ENCODE results near the gene FSCN2.

FSCN2 gene

DNA sequence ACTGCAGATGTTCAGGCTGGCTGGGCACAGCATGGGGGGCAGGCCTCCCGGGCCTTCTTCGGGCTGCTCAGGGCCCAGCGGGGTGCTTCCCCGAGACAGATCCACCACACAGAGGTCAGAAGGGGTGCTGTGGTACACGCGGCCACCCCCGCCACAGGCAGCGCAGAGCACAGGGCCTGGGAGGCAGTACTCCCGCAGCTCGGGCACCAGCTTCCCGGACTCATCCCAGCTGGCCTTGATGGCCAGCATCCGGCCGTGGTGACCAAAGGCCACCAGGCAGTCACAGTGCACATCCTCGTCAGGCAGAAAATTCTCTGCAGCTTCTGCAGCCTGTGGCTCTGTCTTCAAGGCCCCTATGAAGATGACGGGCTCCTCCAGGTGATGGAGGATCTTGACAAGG is 22.1 kb downstream of the FSCN2 start:
- no peaks in the 10 kb centered on the region for H3K9me3 ChIP-seq (ENCODE audit: control insufficient read depth in 1 of 2, low read length in 2 of 2)
- H3K27ac ChIP-seq (ENCODE audit: low read depth, low read length): no peak overlapping the region
- peaks cover 14 to 28% of the 10 kb centered on the region in 2 donors for H3K4me1 ChIP-seq (ENCODE audit: control insufficient read depth in 1 of 2, insufficient read depth in 2 of 2, low read length in 2 of 2)
- no peak overlapping the region for H3K9ac ChIP-seq (ENCODE audit: low read depth in 1 of 2, low read length in 2 of 2)
- H3K27me3 ChIP-seq (ENCODE audit: control insufficient read depth in 1 of 2, insufficient read depth in 2 of 2, low read length in 2 of 2): no peaks in the 10 kb centered on the region
- H3K4me3 ChIP-seq (ENCODE audit: low read depth in 1 of 2, low read length in 2 of 2): no peak overlapping the region
- H3K36me3 ChIP-seq (ENCODE audit: control insufficient read depth in 1 of 2, insufficient read depth in 2 of 2, low read length in 2 of 2): peaks cover 7 to 46% of the 10 kb centered on the region in 2 donors

DNA sequence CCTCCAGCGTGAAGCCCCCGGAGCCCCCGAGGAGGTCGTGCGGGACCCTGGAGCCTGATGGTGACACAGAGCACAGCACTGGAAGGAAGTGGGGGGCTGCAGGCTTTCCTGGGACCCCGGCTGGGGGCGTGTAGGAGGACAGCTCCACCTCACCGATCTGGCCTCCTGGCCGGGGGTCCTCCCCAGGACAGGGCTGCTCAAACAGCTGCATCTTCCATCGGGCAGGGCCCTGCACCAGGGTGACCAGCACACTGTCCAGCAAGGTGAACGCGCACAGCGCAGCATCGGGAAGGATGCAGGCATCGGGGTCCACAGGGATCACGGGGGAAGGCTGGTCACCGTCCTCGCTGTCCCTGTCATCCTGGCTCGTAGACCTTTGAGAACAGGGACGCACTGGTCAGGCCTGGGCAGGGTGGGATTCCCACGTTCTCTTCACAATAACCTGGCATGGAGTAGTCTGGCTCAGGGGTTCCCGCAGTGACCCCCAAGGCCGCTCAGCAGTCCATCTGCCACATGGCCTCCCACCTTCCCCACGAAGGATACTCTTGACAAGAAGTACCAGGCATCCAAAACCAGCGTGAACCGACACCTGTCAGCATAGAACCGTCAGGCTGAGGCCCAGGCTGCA is 22.8 kb downstream of the FSCN2 start:
- Histone ChIP-seq H3K36me3 (ENCODE audit: control insufficient read depth in 1 of 2, insufficient read depth in 2 of 2, low read length in 2 of 2) (peaks cover 4 to 39% of the 10 kb centered on the region in 2 donors), H3K27ac (ENCODE audit: low read depth, low read length) (no peak overlapping the region), H3K9me3 (ENCODE audit: control insufficient read depth in 1 of 2, low read length in 2 of 2) (no peaks in the 10 kb centered on the region), H3K9ac (ENCODE audit: low read depth in 1 of 2, low read length in 2 of 2) (peak overlapping the region; percentile 61 to 64), H3K4me3 (ENCODE audit: low read depth in 1 of 2, low read length in 2 of 2) (peak overlapping the region; percentile 81 to 90), H3K4me1 (ENCODE audit: control insufficient read depth in 1 of 2, insufficient read depth in 2 of 2, low read length in 2 of 2) (peaks cover 18 to 31% of the 10 kb centered on the region in 2 donors), H3K27me3 (ENCODE audit: control insufficient read depth in 1 of 2, insufficient read depth in 2 of 2, low read length in 2 of 2) (no peaks in the 10 kb centered on the region)

DNA sequence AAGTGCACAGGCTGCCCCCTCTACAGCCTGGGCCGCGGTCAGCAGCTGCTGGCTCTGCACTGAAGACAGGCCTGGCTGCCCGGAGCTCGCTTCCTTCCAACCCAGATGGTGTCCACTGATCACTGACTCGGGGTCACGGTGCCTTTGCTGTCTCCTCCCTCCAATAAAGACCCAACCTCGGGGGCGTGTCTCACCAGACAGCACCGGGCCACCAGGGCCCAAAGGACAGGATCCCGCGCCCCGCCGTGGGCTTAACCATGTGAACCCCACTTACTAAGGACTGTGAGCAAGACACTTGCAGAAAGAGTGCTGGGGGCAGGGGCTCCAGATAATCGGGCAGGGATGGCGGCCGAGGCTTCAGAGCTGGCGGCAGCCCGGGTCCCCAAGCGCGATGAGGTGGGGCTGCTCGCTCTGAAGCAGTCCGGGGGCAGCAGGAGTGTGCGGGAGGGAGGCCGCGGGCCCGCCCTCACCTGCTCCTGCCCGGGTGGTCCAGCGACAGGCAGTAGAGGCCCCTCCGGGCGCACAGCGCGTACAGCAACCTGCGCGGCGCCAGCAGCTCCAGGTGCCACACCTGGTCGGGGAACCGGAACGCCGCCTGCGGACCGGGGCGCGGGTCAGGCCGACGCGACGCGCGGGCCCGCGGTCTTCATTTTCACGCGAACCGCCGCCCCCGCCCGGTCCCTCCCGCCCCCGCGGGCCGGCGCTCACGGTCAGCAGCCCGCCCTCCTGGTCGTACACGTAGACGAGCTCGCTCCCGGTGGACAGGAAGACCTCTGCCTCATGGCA is 23.5 kb downstream of the FSCN2 start:
- peaks cover 0 to 36% of the 10 kb centered on the region in 2 donors for H3K36me3 ChIP-seq (ENCODE audit: control insufficient read depth in 1 of 2, insufficient read depth in 2 of 2, low read length in 2 of 2)
- H3K9me3 ChIP-seq (ENCODE audit: control insufficient read depth in 1 of 2, low read length in 2 of 2): no peaks in the 10 kb centered on the region
- H3K4me3 ChIP-seq (ENCODE audit: low read depth in 1 of 2, low read length in 2 of 2): peak overlapping the region; percentile 81 to 90
- H3K27ac ChIP-seq (ENCODE audit: low read depth, low read length): peak overlapping the region; percentile 75
- H3K4me1 ChIP-seq (ENCODE audit: control insufficient read depth in 1 of 2, insufficient read depth in 2 of 2, low read length in 2 of 2): peaks cover 23 to 38% of the 10 kb centered on the region in 2 donors
- H3K27me3 ChIP-seq (ENCODE audit: control insufficient read depth in 1 of 2, insufficient read depth in 2 of 2, low read length in 2 of 2): no peaks in the 10 kb centered on the region
- H3K9ac ChIP-seq (ENCODE audit: low read depth in 1 of 2, low read length in 2 of 2): peak overlapping the region; percentile 61 to 64

DNA sequence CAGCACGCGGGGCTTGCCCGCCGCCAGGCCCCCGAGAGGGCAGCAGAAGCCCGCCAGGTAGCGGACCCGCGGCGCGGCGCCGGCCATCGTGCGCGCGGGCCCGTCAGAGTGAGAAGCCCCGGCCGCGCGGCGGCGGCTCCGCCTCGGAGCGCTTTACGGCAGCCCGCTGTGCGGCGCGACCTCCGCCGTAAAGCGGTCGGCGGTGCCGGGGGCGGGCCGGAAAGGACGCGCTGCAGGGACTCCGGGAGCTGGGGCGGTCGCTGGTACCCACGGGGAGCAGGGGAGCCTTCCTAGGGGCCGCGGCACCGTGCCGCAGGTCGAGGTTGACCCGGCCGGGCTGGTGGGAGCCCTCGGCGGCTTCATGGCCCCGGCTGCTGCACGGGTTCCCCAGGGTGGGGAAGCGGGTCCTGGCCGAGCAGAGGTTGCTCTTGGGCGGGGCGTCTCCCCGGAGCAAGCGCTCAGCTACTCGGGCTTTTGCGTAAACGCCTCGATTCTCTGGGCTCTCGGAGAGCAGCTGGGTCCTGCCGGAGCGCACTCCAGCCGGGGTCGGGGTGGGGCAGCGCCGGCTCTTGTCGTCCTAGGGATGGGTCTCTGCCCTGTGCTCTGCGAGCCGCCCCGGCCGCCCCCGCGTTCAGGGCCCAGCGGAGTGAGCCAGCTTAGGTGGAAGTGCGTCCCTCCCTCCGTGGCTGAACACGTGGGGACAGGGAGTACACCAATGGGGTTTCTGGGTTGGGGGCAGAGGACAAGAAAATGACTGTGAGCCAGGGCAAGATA is 24.3 kb downstream of the FSCN2 start, which contains the start of gene FAAP100:
Gene FAAP100, minus strand, starts transcription at position 110 of the 774 bp plus-strand sequence. Its CDS starts 23 bp downstream, at position 87.
- Histone ChIP-seq H3K27ac (ENCODE audit: low read depth, low read length) (peak within 1 kb of the TSS; percentile 75), H3K27me3 (ENCODE audit: control insufficient read depth in 1 of 2, insufficient read depth in 2 of 2, low read length in 2 of 2) (no peaks in the 10 kb centered on the region), H3K9me3 (ENCODE audit: control insufficient read depth in 1 of 2, low read length in 2 of 2) (no peaks in the 10 kb centered on the region), H3K4me1 (ENCODE audit: control insufficient read depth in 1 of 2, insufficient read depth in 2 of 2, low read length in 2 of 2) (peaks cover 31 to 46% of the 10 kb centered on the region in 2 donors), H3K36me3 (ENCODE audit: control insufficient read depth in 1 of 2, insufficient read depth in 2 of 2, low read length in 2 of 2) (peaks cover 0 to 36% of the 10 kb centered on the region in 2 donors), H3K9ac (ENCODE audit: low read depth in 1 of 2, low read length in 2 of 2) (peak within 1 kb of the TSS; percentile 61 to 72), H3K4me3 (ENCODE audit: low read depth in 1 of 2, low read length in 2 of 2) (peak within 1 kb of the TSS; percentile 81 to 90)

DNA sequence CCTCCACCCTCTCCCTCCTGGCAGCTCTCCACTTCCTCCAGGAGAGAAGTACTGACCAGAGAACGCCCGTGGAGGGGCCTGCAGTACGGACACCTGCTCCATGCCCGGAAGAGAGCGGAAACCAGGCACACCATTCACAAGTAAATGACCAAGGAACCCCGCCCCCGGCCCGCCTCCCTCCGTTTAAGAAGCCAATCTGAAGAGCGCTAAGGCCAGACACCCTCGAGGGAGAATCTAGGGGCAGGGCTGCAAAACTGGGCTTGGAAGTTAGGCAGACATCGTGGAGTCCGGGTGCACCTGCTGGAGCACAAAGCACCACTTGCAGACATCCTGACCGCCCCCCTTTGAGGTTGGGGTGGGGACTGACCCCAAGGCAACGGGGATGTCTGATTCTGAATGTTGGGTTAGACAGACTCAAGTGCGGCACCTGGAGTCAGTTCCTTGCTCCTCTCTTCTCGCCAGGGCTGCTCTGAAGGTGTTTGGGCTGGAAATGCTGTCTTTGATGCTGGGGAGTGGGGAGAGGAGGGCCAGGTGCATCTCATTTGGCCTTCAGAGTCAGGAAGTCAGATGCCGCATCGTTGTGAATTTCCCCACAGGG is 24.9 kb downstream of the FSCN2 start:
- Histone ChIP-seq H3K9ac (ENCODE audit: low read depth in 1 of 2, low read length in 2 of 2) (peak overlapping the region; percentile 61 to 72), H3K36me3 (ENCODE audit: control insufficient read depth in 1 of 2, insufficient read depth in 2 of 2, low read length in 2 of 2) (peaks cover 1 to 36% of the 10 kb centered on the region in 2 donors), H3K4me3 (ENCODE audit: low read depth in 1 of 2, low read length in 2 of 2) (peak overlapping the region; percentile 81 to 90), H3K4me1 (ENCODE audit: control insufficient read depth in 1 of 2, insufficient read depth in 2 of 2, low read length in 2 of 2) (peaks cover 36 to 53% of the 10 kb centered on the region in 2 donors), H3K27ac (ENCODE audit: low read depth, low read length) (peak overlapping the region; percentile 75), H3K9me3 (ENCODE audit: control insufficient read depth in 1 of 2, low read length in 2 of 2) (no peaks in the 10 kb centered on the region), H3K27me3 (ENCODE audit: control insufficient read depth in 1 of 2, insufficient read depth in 2 of 2, low read length in 2 of 2) (no peaks in the 10 kb centered on the region)

DNA sequence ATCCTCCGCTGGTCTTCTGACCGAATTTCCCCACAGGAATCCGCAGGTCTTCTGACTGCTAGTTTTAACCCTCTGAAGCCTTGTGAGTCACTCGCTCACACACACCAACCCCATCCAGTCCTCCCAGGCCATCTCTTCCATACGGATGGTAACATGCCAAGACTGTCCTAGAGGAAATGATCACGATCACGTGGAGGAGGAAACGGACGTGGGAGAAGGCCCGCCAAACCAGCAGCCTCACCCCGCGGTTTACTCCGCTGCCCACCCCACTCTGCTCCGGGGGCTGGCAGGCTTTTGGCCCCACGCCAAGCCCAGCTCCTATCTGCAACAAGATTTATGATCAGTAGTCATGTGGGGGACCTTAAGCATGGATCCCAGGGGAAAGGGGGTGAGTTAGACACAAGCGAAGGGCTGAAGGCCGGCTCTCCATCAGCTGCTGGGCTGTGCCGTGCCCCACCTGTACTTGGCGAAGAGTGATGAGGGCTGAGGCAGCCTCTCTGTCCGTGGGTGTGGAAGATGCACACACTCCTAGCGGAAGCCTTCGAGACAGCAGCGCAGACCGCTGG is 25.5 kb downstream of the FSCN2 start:
- Histone ChIP-seq H3K27me3 (ENCODE audit: control insufficient read depth in 1 of 2, insufficient read depth in 2 of 2, low read length in 2 of 2) (no peaks in the 10 kb centered on the region), H3K4me1 (ENCODE audit: control insufficient read depth in 1 of 2, insufficient read depth in 2 of 2, low read length in 2 of 2) (peaks cover 36 to 55% of the 10 kb centered on the region in 2 donors), H3K9ac (ENCODE audit: low read depth in 1 of 2, low read length in 2 of 2) (peak overlapping the region; percentile 61 to 72), H3K36me3 (ENCODE audit: control insufficient read depth in 1 of 2, insufficient read depth in 2 of 2, low read length in 2 of 2) (peaks cover 4 to 39% of the 10 kb centered on the region in 2 donors), H3K4me3 (ENCODE audit: low read depth in 1 of 2, low read length in 2 of 2) (peak overlapping the region; percentile 81 to 90), H3K27ac (ENCODE audit: low read depth, low read length) (no peak overlapping the region), H3K9me3 (ENCODE audit: control insufficient read depth in 1 of 2, low read length in 2 of 2) (no peaks in the 10 kb centered on the region)

DNA sequence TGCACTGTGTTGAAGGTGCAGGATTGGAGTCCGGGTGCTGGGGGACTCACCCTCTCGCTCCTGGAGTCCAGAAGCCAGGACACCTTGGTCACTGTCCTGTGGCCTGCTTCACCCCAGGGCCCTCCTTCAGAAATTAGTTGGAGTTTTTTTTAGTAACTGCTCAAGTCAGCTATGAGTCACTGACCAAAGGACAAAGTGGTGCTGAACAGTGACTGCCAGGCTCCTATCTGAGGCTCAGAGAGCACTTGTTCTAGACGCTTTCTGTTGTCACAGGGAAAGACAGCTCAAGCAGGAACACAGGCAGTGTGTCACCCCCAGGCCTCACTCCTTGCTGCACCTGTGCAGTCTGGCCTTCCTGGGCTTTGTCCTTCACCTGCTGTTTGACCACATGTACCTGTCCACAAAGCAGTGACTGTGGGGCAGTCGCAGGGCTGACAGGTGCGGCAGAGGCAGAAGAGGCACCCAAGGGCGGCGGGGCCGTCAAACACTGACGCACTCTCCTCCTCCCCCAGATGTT is 28.1 kb downstream of the FSCN2 start:
- Histone ChIP-seq H3K27ac (ENCODE audit: low read depth, low read length) (no peak overlapping the region), H3K9ac (ENCODE audit: low read depth in 1 of 2, low read length in 2 of 2) (peak overlapping the region; percentile 20 to 38), H3K4me3 (ENCODE audit: low read depth in 1 of 2, low read length in 2 of 2) (peak overlapping the region in 1 of 2 donors; percentile 23), H3K27me3 (ENCODE audit: control insufficient read depth in 1 of 2, insufficient read depth in 2 of 2, low read length in 2 of 2) (no peaks in the 10 kb centered on the region), H3K4me1 (ENCODE audit: control insufficient read depth in 1 of 2, insufficient read depth in 2 of 2, low read length in 2 of 2) (peaks cover 35 to 50% of the 10 kb centered on the region in 2 donors), H3K36me3 (ENCODE audit: control insufficient read depth in 1 of 2, insufficient read depth in 2 of 2, low read length in 2 of 2) (peaks cover 11 to 34% of the 10 kb centered on the region in 2 donors), H3K9me3 (ENCODE audit: control insufficient read depth in 1 of 2, low read length in 2 of 2) (no peaks in the 10 kb centered on the region)

DNA sequence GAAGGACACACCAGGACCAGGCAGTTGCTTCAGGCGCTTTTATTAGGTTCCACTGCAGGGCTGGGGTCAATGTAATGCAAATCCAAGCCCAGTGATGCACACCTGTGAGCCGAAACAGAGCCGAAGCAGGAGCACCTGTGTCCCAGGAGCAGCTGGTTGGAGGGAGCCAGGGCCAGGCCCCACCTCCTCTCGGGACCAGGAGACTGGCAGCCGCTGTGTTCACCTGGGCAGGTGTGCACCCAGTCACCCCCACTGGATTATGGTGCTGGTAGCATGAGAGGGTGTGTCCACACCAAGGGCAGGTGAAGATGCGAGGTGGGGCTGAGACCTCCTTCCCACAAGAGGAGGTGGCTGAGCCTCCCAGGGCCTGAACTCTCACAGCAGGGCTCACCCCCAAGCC is 28.7 kb downstream of the FSCN2 start:
- H3K4me3 ChIP-seq (ENCODE audit: low read depth in 1 of 2, low read length in 2 of 2): peak overlapping the region in 1 of 2 donors; percentile 23
- H3K27ac ChIP-seq (ENCODE audit: low read depth, low read length): no peak overlapping the region
- no peaks in the 10 kb centered on the region for H3K27me3 ChIP-seq (ENCODE audit: control insufficient read depth in 1 of 2, insufficient read depth in 2 of 2, low read length in 2 of 2)
- peak overlapping the region; percentile 20 to 38 for H3K9ac ChIP-seq (ENCODE audit: low read depth in 1 of 2, low read length in 2 of 2)
- H3K36me3 ChIP-seq (ENCODE audit: control insufficient read depth in 1 of 2, insufficient read depth in 2 of 2, low read length in 2 of 2): peaks cover 11 to 40% of the 10 kb centered on the region in 2 donors
- peaks cover 32 to 45% of the 10 kb centered on the region in 2 donors for H3K4me1 ChIP-seq (ENCODE audit: control insufficient read depth in 1 of 2, insufficient read depth in 2 of 2, low read length in 2 of 2)
- H3K9me3 ChIP-seq (ENCODE audit: control insufficient read depth in 1 of 2, low read length in 2 of 2): no peaks in the 10 kb centered on the region

Data from duodenal mucosa (tissue), 2 donors.